COLO829 (cell line): ENCODE measurements around the gene ABCA4.
"Not testable (repeated sequence)": the region's sequence is repeated elsewhere in the genome, so short reads cannot be mapped to it uniquely, and the experiment has no call there.

Experiments
- DNase-seq: peaks from one replicate; pipeline ENCODE4 v3.0.0; 2012; ENCODE audit warnings: low spot score

Gene ABCA4

GRCh38 chr1:94004924-94005323 is 116.0 kb downstream of the ABCA4 start:
- no peak for DNase-seq

- DNase-seq: no peak
Observed at GRCh38 chr1:94002046-94002787, 118.7 kb downstream of the ABCA4 start.

GRCh38 chr1:94001397-94002045 is 119.4 kb downstream of the ABCA4 start:
- DNase-seq: no peak

- DNase-seq: no peak
Observed at GRCh38 chr1:94000510-94001282, 120.3 kb downstream of the ABCA4 start.

- DNase-seq: no peak
Observed at GRCh38 chr1:93999840-94000415, 121.0 kb downstream of the ABCA4 start.

- not testable (repeated sequence) for DNase-seq
Observed at GRCh38 chr1:93998532-93998931, 122.4 kb downstream of the ABCA4 start.

GRCh38 chr1:93997756-93998155 is 123.2 kb downstream of the ABCA4 start:
- DNase-seq: no peak

GRCh38 chr1:93995837-93996536 is 125.0 kb downstream of the ABCA4 start:
- DNase-seq: no peak

GRCh38 chr1:93993731-93994130 is 127.2 kb downstream of the ABCA4 start:
- peak; percentile 46 for DNase-seq

- DNase-seq: no peak
Observed at GRCh38 chr1:93992954-93993353, 128.0 kb downstream of the ABCA4 start.

- no peak for DNase-seq
Observed at GRCh38 chr1:93992190-93992589, 128.8 kb downstream of the ABCA4 start.

- no peak for DNase-seq
Observed at GRCh38 chr1:93991271-93991670, 129.7 kb downstream of the ABCA4 start.

- not testable (repeated sequence) for DNase-seq
Observed at GRCh38 chr1:93990477-93990876, 130.5 kb downstream of the ABCA4 start.

GRCh38 chr1:93990010-93990409 is 130.9 kb downstream of the ABCA4 start:
- no peak for DNase-seq

- DNase-seq: no peak
Observed at GRCh38 chr1:93989601-93990000, 131.3 kb downstream of the ABCA4 start.

GRCh38 chr1:93988634-93989350 is 132.2 kb downstream of the ABCA4 start:
- DNase-seq: no peak

GRCh38 chr1:93981274-93981667 is 139.7 kb downstream of the ABCA4 start:
- no peak for DNase-seq

GRCh38 chr1:93980320-93981273 is 140.4 kb downstream of the ABCA4 start:
- no peak for DNase-seq

GRCh38 chr1:93979718-93980319 is 141.1 kb downstream of the ABCA4 start:
- no peak for DNase-seq
